Endothelial cell (in vitro differentiated cells): ENCODE measurements around the gene NPR2. TPM values are rescaled to one million over a fixed set of nuclear protein-coding genes. Genes with fewer than 3 reads are reported as not detected.

Source experiments
- DNase-seq: peaks from one replicate; pipeline ENCODE4 v3.0.0; 2021; ENCODE audit warnings: low spot score
- H3K27ac Mint-ChIP-seq: one replicate; pipeline ENCODE4 v1.8.0; 2021; ENCODE audit warnings: mixed read lengths, inconsistent platforms; ENCODE audit not compliant: unreplicated experiment
- H3K27me3 Mint-ChIP-seq: one replicate; pipeline ENCODE4 v1.8.0; 2021; ENCODE audit warnings: mild to moderate bottlenecking, moderate library complexity, mixed read lengths, inconsistent platforms; ENCODE audit not compliant: unreplicated experiment
- H3K36me3 Mint-ChIP-seq: one replicate; pipeline ENCODE4 v1.8.0; 2021; ENCODE audit warnings: mild to moderate bottlenecking, low read depth, mixed read lengths, inconsistent platforms; ENCODE audit not compliant: unreplicated experiment
- H3K4me1 Mint-ChIP-seq: one replicate; pipeline ENCODE4 v1.8.0; 2021; ENCODE audit warnings: mild to moderate bottlenecking, mixed read lengths, inconsistent platforms; ENCODE audit not compliant: unreplicated experiment
- H3K4me3 Mint-ChIP-seq: one replicate; pipeline ENCODE4 v1.8.0; 2021; ENCODE audit warnings: mild to moderate bottlenecking, mixed read lengths, inconsistent platforms; ENCODE audit not compliant: unreplicated experiment
- H3K9me3 Mint-ChIP-seq: one replicate; pipeline ENCODE4 v1.8.0; 2021; ENCODE audit warnings: mixed read lengths, inconsistent platforms; ENCODE audit not compliant: unreplicated experiment
- CTCF ChIP-seq: fragments of 200-600 bp; sonication (generic); IDR thresholded peaks from one replicate; pipeline ENCODE4 v1.5.0; 2021; ENCODE audit warnings: antibody characterized with exemption; ENCODE audit not compliant: unreplicated experiment
- total RNA-seq: library from RNA; stranded (reverse); fragmentation: NEBNext Ultra II Directional; extraction: Animal tissue kit (Norgen Biotek cat#: 25700); gene quantifications from one replicate; pipeline ENCODE4 v1.2.1, GENCODE V29; 2021; ENCODE audit not compliant: unreplicated experiment

NPR2 gene
- total RNA-seq, 1 donor from 2014 or later = 30.8 TPM

DNA sequence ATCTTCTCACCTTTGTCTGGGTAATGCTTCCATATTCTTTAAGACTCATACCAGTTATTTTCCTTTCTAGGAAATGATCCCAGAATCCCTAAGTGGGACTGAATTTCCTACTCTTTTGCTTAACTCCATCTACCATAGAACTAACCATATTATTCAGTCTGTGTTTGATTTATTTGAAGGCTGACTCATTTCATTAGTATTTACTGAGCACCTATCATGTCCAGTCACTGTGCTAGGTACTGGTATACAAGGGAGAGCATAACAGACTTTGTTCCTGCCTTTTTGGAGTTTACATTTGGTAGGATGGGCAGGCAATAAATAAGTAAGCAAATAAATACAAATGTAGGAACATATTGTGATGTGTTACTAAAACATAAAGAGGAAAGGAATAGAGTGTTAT lies 4.3 kb downstream of the NPR2 start:
- no peak overlapping the region for H3K27ac Mint-ChIP-seq
- peaks cover 7% of the 10 kb centered on the region for H3K27me3 Mint-ChIP-seq
- TF ChIP-seq CTCF = no peak
- no peaks in the 10 kb centered on the region for H3K9me3 Mint-ChIP-seq
- no peak for DNase-seq
- peaks cover 15% of the 10 kb centered on the region for H3K36me3 Mint-ChIP-seq
- H3K4me1 Mint-ChIP-seq = peaks cover 35% of the 10 kb centered on the region
- H3K4me3 Mint-ChIP-seq = no peak overlapping the region

GRCh38 chr9:35797311-35798109 lies 6.1 kb downstream of the NPR2 start:
- peaks cover 29% of the 10 kb centered on the region for H3K36me3 Mint-ChIP-seq
- TF ChIP-seq CTCF = no peak
- no peak overlapping the region for H3K27ac Mint-ChIP-seq
- H3K27me3 Mint-ChIP-seq = peaks cover 9% of the 10 kb centered on the region
- H3K9me3 Mint-ChIP-seq = no peaks in the 10 kb centered on the region
- peaks cover 32% of the 10 kb centered on the region for H3K4me1 Mint-ChIP-seq
- no peak overlapping the region for H3K4me3 Mint-ChIP-seq
- no peak for DNase-seq

- Mint-ChIP-seq H3K9me3 (no peaks in the 10 kb centered on the region), H3K4me3 (no peak overlapping the region), H3K4me1 (peaks cover 20% of the 10 kb centered on the region), H3K27ac (peak overlapping the region; percentile 39), H3K36me3 (peaks cover 27% of the 10 kb centered on the region), H3K27me3 (peaks cover 3% of the 10 kb centered on the region)
- TF ChIP-seq CTCF = no peak
- no peak for DNase-seq
Observed at GRCh38 chr9:35798658-35799374, 7.4 kb downstream of the NPR2 start.

- DNase-seq = no peak
- H3K4me3 Mint-ChIP-seq = peak overlapping the region; percentile 38
- H3K9me3 Mint-ChIP-seq = no peaks in the 10 kb centered on the region
Observed at GRCh38 chr9:35800530-35800929, 9.1 kb downstream of the NPR2 start.

More at GRCh38 chr9:35800530-35800929, 9.1 kb downstream of the NPR2 start:
- peaks cover 6% of the 10 kb centered on the region for H3K4me1 Mint-ChIP-seq
- H3K27me3 Mint-ChIP-seq = peaks cover 4% of the 10 kb centered on the region
- H3K27ac Mint-ChIP-seq = no peak overlapping the region
- peaks cover 32% of the 10 kb centered on the region for H3K36me3 Mint-ChIP-seq
- TF ChIP-seq CTCF = no peak
